OCI-LY1 (cell line): ENCODE data around the gene GAPVD1.

Source experiments
- CTCF ChIP-seq: fragments of 200-600 bp; sonication (generic), shearing (Covaris generic); IDR thresholded peaks from 2 replicates; pipeline ENCODE4 v1.5.1; 2017; ENCODE audit warnings: mild to moderate bottlenecking, antibody characterized with exemption, low read length, moderate library complexity, mixed read lengths
- EZH2 ChIP-seq: fragments of 200-600 bp; sonication (generic), shearing (Covaris generic); IDR thresholded peaks from 2 replicates; pipeline ENCODE4 v1.8.0; 2017; ENCODE audit warnings: borderline replicate concordance, mixed run types, mild to moderate bottlenecking, antibody characterized with exemption, low read length, moderate library complexity, mixed read lengths

- no peak for TF ChIP-seq CTCF
- no peak for TF ChIP-seq EZH2
Measured at GRCh38 chr9:125238915-125239446, 22.6 kb upstream of the GAPVD1 start.
